ENCODE results near the gene PROZ. TPM values are rescaled to one million over a fixed set of nuclear protein-coding genes. Genes with fewer than 3 reads are reported as not detected.

PROZ gene
- total and polyA plus RNA-seq, 9 of the 15 experiments (the other 6 are each of a cell fraction or from before 2014, with no cell fraction given) = not detected

DNA sequence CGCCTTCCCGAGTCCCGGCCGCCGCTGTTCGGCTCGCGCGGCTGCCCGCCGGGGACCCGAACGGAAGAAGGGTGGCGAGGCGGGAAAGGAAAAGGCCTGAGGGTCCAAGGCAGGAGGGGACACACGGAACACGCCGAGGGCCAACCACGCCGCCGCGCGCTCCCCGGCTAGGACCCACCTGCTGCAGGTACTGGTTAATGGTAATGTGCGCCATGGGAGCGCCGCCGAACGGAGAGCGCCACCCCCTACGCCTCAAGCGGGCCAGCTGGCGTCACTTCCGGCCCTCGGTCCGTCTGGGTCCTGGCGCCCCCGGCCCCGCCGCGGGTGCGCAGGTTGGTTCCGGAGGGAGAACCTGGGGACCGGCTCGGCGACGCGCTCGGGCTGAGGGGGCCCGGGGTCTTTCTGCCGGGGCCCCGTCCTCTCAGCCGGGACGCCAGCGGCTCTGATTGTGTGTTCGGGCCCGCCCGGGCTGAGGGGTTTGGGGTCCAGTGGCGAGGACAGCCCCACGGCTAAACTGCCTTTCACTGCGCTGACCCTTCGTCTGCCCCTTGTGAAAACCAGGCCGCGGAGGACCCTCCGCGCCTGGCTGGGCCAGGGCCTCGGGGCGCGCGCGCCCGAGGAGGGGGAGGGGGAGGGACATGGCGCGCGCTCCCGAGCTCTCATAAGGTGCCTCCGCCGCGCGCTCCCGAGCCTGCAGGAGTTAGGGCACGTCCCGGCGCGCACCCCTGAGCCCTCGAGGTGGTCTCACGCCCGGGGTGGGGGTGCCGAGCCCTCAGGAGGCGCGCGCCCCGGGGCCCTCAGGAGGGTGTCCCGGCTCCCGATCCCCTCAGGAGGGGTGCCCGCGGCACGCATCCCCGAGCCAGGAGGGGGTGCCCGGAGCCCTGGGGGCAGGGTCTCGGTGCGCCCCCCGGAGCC, 50.2 kb downstream of the PROZ start, which contains the start of gene PCID2 (continued):
- TF ChIP-seq CBX2 (IDR thresholded peaks at IDR 0.05; ENCODE audit: insufficient read depth, low read length, poor library complexity, severe bottlenecking) = no peak
- no peak for TF ChIP-seq KDM2B (CRISPR knock-in tag; IDR thresholded peaks at IDR 0.05)
- TF ChIP-seq PHF21A (IDR thresholded peaks at IDR 0.05; ENCODE audit: borderline replicate concordance, low read depth) = peak; percentile 52; the same call in 1 of the 2 replicates
- no peak for TF ChIP-seq XRCC3 (IDR thresholded peaks at IDR 0.05)
- TF ChIP-seq ZNF507 (tag; conservative IDR thresholded peaks at IDR 0.05) = no peak
- TF ChIP-seq, protein P1, sequence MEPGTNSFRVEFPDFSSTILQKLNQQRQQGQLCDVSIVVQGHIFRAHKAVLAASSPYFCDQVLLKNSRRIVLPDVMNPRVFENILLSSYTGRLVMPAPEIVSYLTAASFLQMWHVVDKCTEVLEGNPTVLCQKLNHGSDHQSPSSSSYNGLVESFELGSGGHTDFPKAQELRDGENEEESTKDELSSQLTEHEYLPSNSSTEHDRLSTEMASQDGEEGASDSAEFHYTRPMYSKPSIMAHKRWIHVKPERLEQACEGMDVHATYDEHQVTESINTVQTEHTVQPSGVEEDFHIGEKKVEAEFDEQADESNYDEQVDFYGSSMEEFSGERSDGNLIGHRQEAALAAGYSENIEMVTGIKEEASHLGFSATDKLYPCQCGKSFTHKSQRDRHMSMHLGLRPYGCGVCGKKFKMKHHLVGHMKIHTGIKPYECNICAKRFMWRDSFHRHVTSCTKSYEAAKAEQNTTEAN (CRISPR knock-in tag; IDR thresholded peaks at IDR 0.05) = no peak
- TF ChIP-seq, protein P2, sequence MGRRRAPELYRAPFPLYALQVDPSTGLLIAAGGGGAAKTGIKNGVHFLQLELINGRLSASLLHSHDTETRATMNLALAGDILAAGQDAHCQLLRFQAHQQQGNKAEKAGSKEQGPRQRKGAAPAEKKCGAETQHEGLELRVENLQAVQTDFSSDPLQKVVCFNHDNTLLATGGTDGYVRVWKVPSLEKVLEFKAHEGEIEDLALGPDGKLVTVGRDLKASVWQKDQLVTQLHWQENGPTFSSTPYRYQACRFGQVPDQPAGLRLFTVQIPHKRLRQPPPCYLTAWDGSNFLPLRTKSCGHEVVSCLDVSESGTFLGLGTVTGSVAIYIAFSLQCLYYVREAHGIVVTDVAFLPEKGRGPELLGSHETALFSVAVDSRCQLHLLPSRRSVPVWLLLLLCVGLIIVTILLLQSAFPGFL (CRISPR knock-in tag; IDR thresholded peaks at IDR 0.05) = no peak
- TF ChIP-seq NCOR1 (IDR thresholded peaks at IDR 0.05) = peak; percentile 33; the same call in 1 of the 2 replicates
- TF ChIP-seq MTA1 (IDR thresholded peaks at IDR 0.05; ENCODE audit: borderline replicate concordance) = peak; percentile 40; the same call in 1 of the 2 replicates
- no peak for TF ChIP-seq RAD21 (CRISPR knock-in tag; conservative IDR thresholded peaks at IDR 0.05 in 1 of 2, IDR thresholded peaks at IDR 0.05 in 1 of 2)
- TF ChIP-seq HLTF (IDR thresholded peaks at IDR 0.05) = no peak
- TF ChIP-seq NFE2 (IDR thresholded peaks at IDR 0.05; ENCODE audit: low read depth) = no peak
- TF ChIP-seq, protein P3, sequence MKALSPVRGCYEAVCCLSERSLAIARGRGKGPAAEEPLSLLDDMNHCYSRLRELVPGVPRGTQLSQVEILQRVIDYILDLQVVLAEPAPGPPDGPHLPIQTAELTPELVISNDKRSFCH (CRISPR knock-in tag; IDR thresholded peaks at IDR 0.05) = no peak
- TF ChIP-seq, protein P3 (tag; IDR thresholded peaks at IDR 0.05) = peak; percentile 64; the same call in 1 of the 2 replicates
- TF ChIP-seq NR4A1 (CRISPR knock-in tag; IDR thresholded peaks at IDR 0.05) = no peak
- peak; percentile 54 for TF ChIP-seq NR4A1 (tag; IDR thresholded peaks at IDR 0.05)

Data from K562 (cell line).